GM12878 (cell line): ENCODE data around the gene APOBEC3H. TPM values are rescaled to one million over a fixed set of nuclear protein-coding genes. Genes with fewer than 3 reads are reported as not detected.
A peak's percentile ranks its signal among the peaks of the same experiment; 100 is the strongest.

Experiments used
- ATAC-seq: fragments of 200-7000 bp; cut with Tn5 transposase; 3 replicates; pipeline ENCODE4 v1.9.1; 2020; ENCODE audit warnings: mild to moderate bottlenecking, moderate library complexity
- BruUV-seq: library from RNA; stranded (reverse); fragments of 400-500 nt; replicated peaks from 2 replicates; lab custom pipeline; 2021; lab: Mats Ljungman, UMichigan
- CTCF ChIA-PET: fragments of 300-600 bp; sonication (Branson Sonifier 250); formaldehyde crosslinking; extraction: SDS; loops from one replicate; lab custom pipeline; 2021; ENCODE audit warnings: inconsistent platforms; lab: Yijun Ruan, JAX
- POLR2A ChIA-PET: fragments of 350-600 bp; formaldehyde crosslinking; extraction: SDS; loops from one replicate; lab custom pipeline; 2021; ENCODE audit warnings: inconsistent platforms; lab: Charles Lee
- RAD21 ChIA-PET: fragments of 300-600 bp; sonication (Branson Sonifier 250); formaldehyde crosslinking; loops from one replicate; lab custom pipeline; 2023; ENCODE audit warnings: antibody characterized with exemption; ENCODE audit not compliant: unreplicated experiment; lab: Charles Lee
- SMC1A ChIA-PET: fragments of 300-600 bp; sonication (Branson Sonifier 250); formaldehyde crosslinking; loops from one replicate; lab custom pipeline; 2023; ENCODE audit not compliant: unreplicated experiment, uncharacterized antibody; lab: Charles Lee
- DNase-seq: peaks from one replicate; pipeline ENCODE4 v3.0.0-alpha.2; 2011; ENCODE audit warnings: low read depth, low spot score
- FAIRE-seq: peaks from 3 replicates; lab custom pipeline; 2011; peaks lifted over from hg19 to GRCh38; lab: Jason Lieb, UNC
- H2AFZ ChIP-seq: 2 replicates; pipeline ENCODE4 v1.6.0; 2011; ENCODE audit warnings: low read depth, low read length, control low read depth; ENCODE audit not compliant: control insufficient read depth
- H3K27ac ChIP-seq: 2 replicates; pipeline ENCODE4 v1.5.1; 2011; ENCODE audit warnings: control low read depth; ENCODE audit not compliant: control insufficient read depth, insufficient read depth
- H3K27me3 ChIP-seq, 2 experiments: replicated peaks in 1 of 2; 2 replicates each; pipeline versions ENCODE4 v1.6.0 to v1.6.1; 2011; ENCODE audit warnings: low read length in 1 of 2; ENCODE audit not compliant: control insufficient read depth in 2 of 2, insufficient read depth in 2 of 2
- H3K36me3 ChIP-seq, 2 experiments: 2 replicates each; pipeline ENCODE4 v1.5.1; 2011; ENCODE audit warnings: low read length in 1 of 2; ENCODE audit not compliant: control insufficient read depth in 2 of 2, insufficient read depth in 2 of 2
- H3K4me1 ChIP-seq: 2 replicates; pipeline ENCODE4 v1.6.1; 2011; ENCODE audit warnings: mild to moderate bottlenecking, low read length, moderate library complexity, mixed read lengths; ENCODE audit not compliant: control insufficient read depth, insufficient read depth
- H3K4me2 ChIP-seq: 2 replicates; pipeline ENCODE4 v1.6.0; 2011; ENCODE audit warnings: control low read depth; ENCODE audit not compliant: control insufficient read depth, insufficient read depth
- H3K4me3 ChIP-seq: fragments of 200-600 bp; sonication (generic); 2 replicates; pipeline ENCODE4 v1.5.1; 2016
- H3K79me2 ChIP-seq: 2 replicates; pipeline ENCODE4 v1.6.0; 2011; ENCODE audit warnings: low read length; ENCODE audit not compliant: control insufficient read depth, insufficient read depth
- H3K9ac ChIP-seq: 2 replicates; pipeline ENCODE4 v1.8.0; 2011; ENCODE audit warnings: low read length, control low read depth, mixed read lengths; ENCODE audit not compliant: control insufficient read depth, insufficient read depth
- H3K9me3 ChIP-seq: replicated peaks from 3 replicates; pipeline ENCODE4 v1.5.1; 2011; ENCODE audit warnings: mild to moderate bottlenecking, low read length; ENCODE audit not compliant: control insufficient read depth, insufficient read depth
- H4K20me1 ChIP-seq: 2 replicates; pipeline ENCODE4 v1.6.0; 2011; ENCODE audit not compliant: control insufficient read depth, insufficient read depth
- CEBPB ChIP-seq, 2 experiments: fragments of 150-350 bp in 1 of 2; IDR thresholded peaks; 2 replicates each; pipeline ENCODE4 v1.6.1; 2012 to 2014; ENCODE audit warnings: low read depth in 2 of 2, low read length in 2 of 2, borderline replicate concordance in 1 of 2, inconsistent platforms in 1 of 2
- ETV6 ChIP-seq, 2 experiments: fragments of 450-650 bp in 1 of 2; IDR thresholded peaks in 1 of 2; conservative IDR thresholded peaks in 1 of 2; 2 replicates each; pipeline ENCODE4 v1.6.1; 2014; ENCODE audit warnings: antibody characterized with exemption in 1 of 2, borderline replicate concordance in 1 of 2, low read depth in 1 of 2, mild to moderate bottlenecking in 1 of 2, moderate library complexity in 1 of 2
- FOXK2 ChIP-seq: fragments of 450-650 bp; IDR thresholded peaks from 2 replicates; pipeline ENCODE4 v1.6.1; 2017; ENCODE audit warnings: mild to moderate bottlenecking, moderate library complexity
- GATAD2B ChIP-seq: fragments of 450-650 bp; conservative IDR thresholded peaks from 2 replicates; pipeline ENCODE4 v1.6.1; 2017; ENCODE audit warnings: low read depth, mild to moderate bottlenecking, moderate library complexity
- HDGF ChIP-seq: fragments of 450-650 bp; IDR thresholded peaks from 2 replicates; pipeline ENCODE4 v1.6.1; 2016; ENCODE audit warnings: antibody characterized with exemption
- MXI1 ChIP-seq: fragments of 150-350 bp; IDR thresholded peaks from 2 replicates; pipeline ENCODE4 v1.6.1; 2011; ENCODE audit warnings: low read depth, mild to moderate bottlenecking, inconsistent platforms, low read length, improper control_type of control experiment
- PAX8 ChIP-seq: fragments of 450-650 bp; IDR thresholded peaks from 2 replicates; pipeline ENCODE4 v1.6.1; 2017; ENCODE audit warnings: mild to moderate bottlenecking, moderate library complexity
- PML ChIP-seq: IDR thresholded peaks from 2 replicates; pipeline ENCODE4 v1.6.1; 2012; ENCODE audit warnings: low read length, inconsistent platforms
- RUNX3 ChIP-seq: IDR thresholded peaks from 2 replicates; pipeline ENCODE4 v1.6.1; 2012; ENCODE audit warnings: low read length, inconsistent platforms
- WGBS: methylation state at CpG from one replicate; pipeline ENCODE4 v1.1.6; 2016; ENCODE audit warnings: low lambda C conversion rate; ENCODE audit not compliant: insufficient replicate concordance, insufficient coverage; ENCODE audit errors: missing lambda C conversion rate; 5-methylcytosine and 5-hydroxymethylcytosine counted together
- in situ Hi-C: fragments of 300-500 bp; cut with MboI; formaldehyde crosslinking; loops from 9 replicates; pipeline ENCODE4 v1.14.3; 2018; ENCODE audit warnings: mixed read lengths
- intact Hi-C: fragments of 100-400 bp; cut with micrococcal nuclease; formaldehyde crosslinking; loops from one replicate; pipeline ENCODE4 v1.14.2; 2022; ENCODE audit not compliant: unreplicated experiment
- polyA plus RNA-seq, 11 experiments: library from polyadenylated mRNA; depleted of rRNA in 4 of 11; unstranded in 6 of 11; stranded (reverse) in 5 of 11; fragments of >200 nt; fragmentation: Nextera tagmentation in 4 of 11; fragmentation: Illumina TruSeq in 1 of 11; extraction: Ambion mirVana in 4 of 11; extraction: Trizol in 1 of 11; gene quantifications; 1 replicate in 1 of 11; 2 replicates in 10 of 11; pipeline versions ENCODE4 v1.2.1 to v1.2.3, GENCODE V29; 2011 to 2016; ENCODE audit warnings: inconsistent platforms in 2 of 11, missing spikeins in 2 of 11, low read depth in 1 of 11
- total RNA-seq, 4 experiments: library from RNA; depleted of rRNA in 3 of 4; stranded (reverse); fragments of >200 nt in 3 of 4; fragmentation: Illumina TruSeq in 1 of 4; extraction: Trizol in 1 of 4; gene quantifications; 2 replicates each; pipeline versions ENCODE4 v1.2.1 to v1.2.3, GENCODE V29; 2013 to 2021
- TF ChIP-seq, protein P1 (sequence below): fragments of 450-650 bp; IDR thresholded peaks from 2 replicates; pipeline ENCODE4 v1.6.1; 2018; ENCODE audit warnings: borderline replicate concordance, mild to moderate bottlenecking; ENCODE audit not compliant: partially characterized antibody
- TF ChIP-seq, protein P2 (sequence below): IDR thresholded peaks from 2 replicates; pipeline ENCODE4 v1.6.1; 2012; ENCODE audit warnings: mild to moderate bottlenecking, low read depth, low read length
- TF ChIP-seq, protein P3 (sequence below): fragments of 450-650 bp; IDR thresholded peaks from 2 replicates; pipeline ENCODE4 v1.6.1; 2017; ENCODE audit warnings: mild to moderate bottlenecking, moderate library complexity

The APOBEC3H gene
- total and polyA plus RNA-seq, 10 of the 15 experiments (the other 5 are each of a cell fraction or from before 2014, with no cell fraction given): 7.5 to 23.0 (median 14.8) TPM

- no peaks in the 10 kb centered on the region for H3K9me3 ChIP-seq
- ATAC-seq (peak; percentile 49), DNase-seq (no peak), FAIRE-seq (peak; percentile 66)
- ChIA-PET SMC1A (no interaction called here), POLR2A (interaction anchor here (1.6 to 2.5 kb wide), 2 partner anchors 14 to 22 kb away, joined by 6 to 8 read pairs; partner anchors contain the start of gene APOBEC3G), CTCF (interaction anchor here (1.1 to 1.4 kb wide), 3 partner anchors 19 to 27 kb away, joined by 3 read pairs; no protein-coding TSS in a partner anchor), RAD21 (interaction anchor here (1.4 kb wide), 1 partner anchor 23 kb away, joined by 4 read pairs; no protein-coding TSS in a partner anchor)
- H3K27ac ChIP-seq: peak overlapping the region; percentile 13
- no TSS peak for BruUV-seq
- 0 out of 2 replicates have a peak overlapping the region, but pooled peaks have one; percentile 1 for H3K9ac ChIP-seq
- H3K79me2 ChIP-seq: no peaks in the 10 kb centered on the region; the same call in 1 of the 2 replicates
- intact Hi-C loops: no loop called here
- H3K4me3 ChIP-seq: no peak overlapping the region
- H3K4me2 ChIP-seq: 0 out of 2 replicates have a peak overlapping the region, but pooled peaks have one; percentile 50
- no peaks in the 10 kb centered on the region for H4K20me1 ChIP-seq
- H3K27me3 ChIP-seq: no peaks in the 10 kb centered on the region
- H3K4me1 ChIP-seq: peaks cover 47% of the 10 kb centered on the region
- H3K36me3 ChIP-seq: no peaks in the 10 kb centered on the region
- in situ Hi-C loops: no loop called here
- WGBS: 27% methylated on average over 8 of the region's 8 CpGs
- H2AFZ ChIP-seq: peak overlapping the region; percentile 29
- no peak for TF ChIP-seq CEBPB (IDR thresholded peaks at IDR 0.05; ENCODE audit: borderline replicate concordance in 1 of 2, low read depth in 2 of 2, low read length in 2 of 2)
- TF ChIP-seq PAX8: no peak
- no peak for TF ChIP-seq PML
- 0 out of 4 replicates have a peak, but pooled peaks of 1 of the 2 experiments have one; percentile 17 for TF ChIP-seq ETV6 (conservative IDR thresholded peaks at IDR 0.05 in 1 of 2, IDR thresholded peaks at IDR 0.05 in 1 of 2; ENCODE audit: borderline replicate concordance in 1 of 2, low read depth in 1 of 2)
- no peak for TF ChIP-seq FOXK2
- TF ChIP-seq GATAD2B: no peak
- TF ChIP-seq, protein P1, sequence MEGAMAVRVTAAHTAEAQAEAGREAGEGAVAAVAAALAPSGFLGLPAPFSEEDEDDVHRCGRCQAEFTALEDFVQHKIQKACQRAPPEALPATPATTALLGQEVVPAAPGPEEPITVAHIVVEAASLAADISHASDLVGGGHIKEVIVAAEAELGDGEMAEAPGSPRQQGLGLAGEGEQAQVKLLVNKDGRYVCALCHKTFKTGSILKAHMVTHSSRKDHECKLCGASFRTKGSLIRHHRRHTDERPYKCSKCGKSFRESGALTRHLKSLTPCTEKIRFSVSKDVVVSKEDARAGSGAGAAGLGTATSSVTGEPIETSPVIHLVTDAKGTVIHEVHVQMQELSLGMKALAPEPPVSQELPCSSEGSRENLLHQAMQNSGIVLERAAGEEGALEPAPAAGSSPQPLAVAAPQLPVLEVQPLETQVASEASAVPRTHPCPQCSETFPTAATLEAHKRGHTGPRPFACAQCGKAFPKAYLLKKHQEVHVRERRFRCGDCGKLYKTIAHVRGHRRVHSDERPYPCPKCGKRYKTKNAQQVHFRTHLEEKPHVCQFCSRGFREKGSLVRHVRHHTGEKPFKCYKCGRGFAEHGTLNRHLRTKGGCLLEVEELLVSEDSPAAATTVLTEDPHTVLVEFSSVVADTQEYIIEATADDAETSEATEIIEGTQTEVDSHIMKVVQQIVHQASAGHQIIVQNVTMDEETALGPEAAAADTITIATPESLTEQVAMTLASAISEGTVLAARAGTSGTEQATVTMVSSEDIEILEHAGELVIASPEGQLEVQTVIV: no peak
- TF ChIP-seq, protein P2, sequence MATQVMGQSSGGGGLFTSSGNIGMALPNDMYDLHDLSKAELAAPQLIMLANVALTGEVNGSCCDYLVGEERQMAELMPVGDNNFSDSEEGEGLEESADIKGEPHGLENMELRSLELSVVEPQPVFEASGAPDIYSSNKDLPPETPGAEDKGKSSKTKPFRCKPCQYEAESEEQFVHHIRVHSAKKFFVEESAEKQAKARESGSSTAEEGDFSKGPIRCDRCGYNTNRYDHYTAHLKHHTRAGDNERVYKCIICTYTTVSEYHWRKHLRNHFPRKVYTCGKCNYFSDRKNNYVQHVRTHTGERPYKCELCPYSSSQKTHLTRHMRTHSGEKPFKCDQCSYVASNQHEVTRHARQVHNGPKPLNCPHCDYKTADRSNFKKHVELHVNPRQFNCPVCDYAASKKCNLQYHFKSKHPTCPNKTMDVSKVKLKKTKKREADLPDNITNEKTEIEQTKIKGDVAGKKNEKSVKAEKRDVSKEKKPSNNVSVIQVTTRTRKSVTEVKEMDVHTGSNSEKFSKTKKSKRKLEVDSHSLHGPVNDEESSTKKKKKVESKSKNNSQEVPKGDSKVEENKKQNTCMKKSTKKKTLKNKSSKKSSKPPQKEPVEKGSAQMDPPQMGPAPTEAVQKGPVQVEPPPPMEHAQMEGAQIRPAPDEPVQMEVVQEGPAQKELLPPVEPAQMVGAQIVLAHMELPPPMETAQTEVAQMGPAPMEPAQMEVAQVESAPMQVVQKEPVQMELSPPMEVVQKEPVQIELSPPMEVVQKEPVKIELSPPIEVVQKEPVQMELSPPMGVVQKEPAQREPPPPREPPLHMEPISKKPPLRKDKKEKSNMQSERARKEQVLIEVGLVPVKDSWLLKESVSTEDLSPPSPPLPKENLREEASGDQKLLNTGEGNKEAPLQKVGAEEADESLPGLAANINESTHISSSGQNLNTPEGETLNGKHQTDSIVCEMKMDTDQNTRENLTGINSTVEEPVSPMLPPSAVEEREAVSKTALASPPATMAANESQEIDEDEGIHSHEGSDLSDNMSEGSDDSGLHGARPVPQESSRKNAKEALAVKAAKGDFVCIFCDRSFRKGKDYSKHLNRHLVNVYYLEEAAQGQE: no peak
- TF ChIP-seq, protein P3, sequence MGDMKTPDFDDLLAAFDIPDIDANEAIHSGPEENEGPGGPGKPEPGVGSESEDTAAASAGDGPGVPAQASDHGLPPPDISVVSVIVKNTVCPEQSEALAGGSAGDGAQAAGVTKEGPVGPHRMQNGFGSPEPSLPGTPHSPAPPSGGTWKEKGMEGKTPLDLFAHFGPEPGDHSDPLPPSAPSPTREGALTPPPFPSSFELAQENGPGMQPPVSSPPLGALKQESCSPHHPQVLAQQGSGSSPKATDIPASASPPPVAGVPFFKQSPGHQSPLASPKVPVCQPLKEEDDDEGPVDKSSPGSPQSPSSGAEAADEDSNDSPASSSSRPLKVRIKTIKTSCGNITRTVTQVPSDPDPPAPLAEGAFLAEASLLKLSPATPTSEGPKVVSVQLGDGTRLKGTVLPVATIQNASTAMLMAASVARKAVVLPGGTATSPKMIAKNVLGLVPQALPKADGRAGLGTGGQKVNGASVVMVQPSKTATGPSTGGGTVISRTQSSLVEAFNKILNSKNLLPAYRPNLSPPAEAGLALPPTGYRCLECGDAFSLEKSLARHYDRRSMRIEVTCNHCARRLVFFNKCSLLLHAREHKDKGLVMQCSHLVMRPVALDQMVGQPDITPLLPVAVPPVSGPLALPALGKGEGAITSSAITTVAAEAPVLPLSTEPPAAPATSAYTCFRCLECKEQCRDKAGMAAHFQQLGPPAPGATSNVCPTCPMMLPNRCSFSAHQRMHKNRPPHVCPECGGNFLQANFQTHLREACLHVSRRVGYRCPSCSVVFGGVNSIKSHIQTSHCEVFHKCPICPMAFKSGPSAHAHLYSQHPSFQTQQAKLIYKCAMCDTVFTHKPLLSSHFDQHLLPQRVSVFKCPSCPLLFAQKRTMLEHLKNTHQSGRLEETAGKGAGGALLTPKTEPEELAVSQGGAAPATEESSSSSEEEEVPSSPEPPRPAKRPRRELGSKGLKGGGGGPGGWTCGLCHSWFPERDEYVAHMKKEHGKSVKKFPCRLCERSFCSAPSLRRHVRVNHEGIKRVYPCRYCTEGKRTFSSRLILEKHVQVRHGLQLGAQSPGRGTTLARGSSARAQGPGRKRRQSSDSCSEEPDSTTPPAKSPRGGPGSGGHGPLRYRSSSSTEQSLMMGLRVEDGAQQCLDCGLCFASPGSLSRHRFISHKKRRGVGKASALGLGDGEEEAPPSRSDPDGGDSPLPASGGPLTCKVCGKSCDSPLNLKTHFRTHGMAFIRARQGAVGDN: peak; percentile 47
- TF ChIP-seq HDGF: no peak
- TF ChIP-seq RUNX3: peak; percentile 7; the same call in 1 of the 2 replicates
- TF ChIP-seq MXI1: no peak
Observed at GRCh38 chr22:39092111-39092862, 4.8 kb upstream of the APOBEC3H start.
